HT-29 (cell line): ENCODE data around the gene FOXM1. TPM values are rescaled to one million over a fixed set of nuclear protein-coding genes. Genes with fewer than 3 reads are reported as not detected.

Experiments
- DNase-seq: peaks from one replicate; pipeline ENCODE4 v3.0.0-alpha.2; 2015; ENCODE audit warnings: low spot score
- total RNA-seq: library from RNA; depleted of rRNA; stranded (reverse); fragments of >200 nt; shearing (Covaris generic); gene quantifications from 2 replicates; pipeline ENCODE4 v1.2.3, GENCODE V29; 2014; rRNA removed

FOXM1 gene
- 68.9 and 77.6 TPM in 2 replicates for total RNA-seq

- peak; percentile 90 for DNase-seq
These were observed at the start of gene FOXM1, which contains the start of gene RHNO1 for GRCh38 chr12:2877047-2877952. TSS of gene FOXM1 (minus strand) at chr12:2877174. CDS start at chr12:2874478, 2,696 bp downstream. TSS of gene RHNO1 (plus strand) at chr12:2877223. CDS start at chr12:2885367, 8,144 bp downstream.

GRCh38 chr12:2925322-2925995 is 48.5 kb upstream of the FOXM1 start:
- DNase-seq: no peak

- no peak for DNase-seq
These were observed 47.0 kb upstream of the FOXM1 start for GRCh38 chr12:2924019-2924418.

- DNase-seq: no peak
These were observed 46.1 kb upstream of the FOXM1 start for GRCh38 chr12:2923057-2923456.

GRCh38 chr12:2922329-2922728 is 45.4 kb upstream of the FOXM1 start:
- no peak for DNase-seq

- no peak for DNase-seq
These were observed 42.3 kb upstream of the FOXM1 start for GRCh38 chr12:2919249-2919648.

GRCh38 chr12:2912216-2912575 is 35.2 kb upstream of the FOXM1 start:
- DNase-seq: no peak

- no peak for DNase-seq
These were observed 27.3 kb upstream of the FOXM1 start for GRCh38 chr12:2904260-2904659.

GRCh38 chr12:2902272-2902880 is 25.4 kb upstream of the FOXM1 start:
- no peak for DNase-seq

- DNase-seq: no peak
These were observed 23.7 kb upstream of the FOXM1 start for GRCh38 chr12:2900642-2901041.

- no peak for DNase-seq
These were observed 20.4 kb upstream of the FOXM1 start for GRCh38 chr12:2897418-2897817.

GRCh38 chr12:2895511-2895910 is 18.5 kb upstream of the FOXM1 start:
- no peak for DNase-seq

GRCh38 chr12:2895051-2895451 is 18.1 kb upstream of the FOXM1 start:
- no peak for DNase-seq

GRCh38 chr12:2893007-2893406 is 16.0 kb upstream of the FOXM1 start:
- peak; percentile 17 for DNase-seq

- no peak for DNase-seq
These were observed 15.3 kb upstream of the FOXM1 start for GRCh38 chr12:2892246-2892645.

- DNase-seq: peak; percentile 53
These were observed 14.5 kb upstream of the FOXM1 start for GRCh38 chr12:2891240-2892053.

- DNase-seq: peak; percentile 97
These were observed 13.6 kb upstream of the FOXM1 start, which contains the start of gene TULP3 for GRCh38 chr12:2890388-2891239. TSS of gene TULP3 (plus strand) at chr12:2890891. CDS start at chr12:2890948, 57 bp downstream.

- no peak for DNase-seq
These were observed 13.0 kb upstream of the FOXM1 start for GRCh38 chr12:2890001-2890387.

- no peak for DNase-seq
These were observed 9.9 kb upstream of the FOXM1 start for GRCh38 chr12:2886768-2887450.

GRCh38 chr12:2884810-2885209 is 7.8 kb upstream of the FOXM1 start:
- DNase-seq: no peak
